ENCODE data around the gene METTL9.
A peak's percentile ranks its signal among the peaks of the same experiment; 100 is the strongest.

The METTL9 gene

DNA sequence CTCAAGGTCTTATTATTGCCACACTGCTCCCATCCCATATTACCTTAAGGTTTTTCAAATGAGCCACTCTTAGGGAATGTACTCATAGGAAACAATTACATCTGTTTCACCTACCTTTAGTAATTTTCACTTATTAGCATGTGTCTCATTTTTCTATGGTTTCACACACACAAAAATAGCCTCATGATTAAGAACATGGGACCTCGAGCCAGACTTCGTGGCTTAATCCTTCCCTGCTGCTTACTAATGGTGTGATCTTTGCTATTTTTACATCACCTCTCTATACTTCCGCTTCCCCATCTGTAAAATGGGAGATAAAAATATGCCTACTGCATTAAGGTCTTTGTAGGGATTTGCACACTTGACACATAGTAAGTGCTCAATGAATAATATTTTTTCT, 102.9 kb downstream of the METTL9 start:
- TF ChIP-seq, protein P1, sequence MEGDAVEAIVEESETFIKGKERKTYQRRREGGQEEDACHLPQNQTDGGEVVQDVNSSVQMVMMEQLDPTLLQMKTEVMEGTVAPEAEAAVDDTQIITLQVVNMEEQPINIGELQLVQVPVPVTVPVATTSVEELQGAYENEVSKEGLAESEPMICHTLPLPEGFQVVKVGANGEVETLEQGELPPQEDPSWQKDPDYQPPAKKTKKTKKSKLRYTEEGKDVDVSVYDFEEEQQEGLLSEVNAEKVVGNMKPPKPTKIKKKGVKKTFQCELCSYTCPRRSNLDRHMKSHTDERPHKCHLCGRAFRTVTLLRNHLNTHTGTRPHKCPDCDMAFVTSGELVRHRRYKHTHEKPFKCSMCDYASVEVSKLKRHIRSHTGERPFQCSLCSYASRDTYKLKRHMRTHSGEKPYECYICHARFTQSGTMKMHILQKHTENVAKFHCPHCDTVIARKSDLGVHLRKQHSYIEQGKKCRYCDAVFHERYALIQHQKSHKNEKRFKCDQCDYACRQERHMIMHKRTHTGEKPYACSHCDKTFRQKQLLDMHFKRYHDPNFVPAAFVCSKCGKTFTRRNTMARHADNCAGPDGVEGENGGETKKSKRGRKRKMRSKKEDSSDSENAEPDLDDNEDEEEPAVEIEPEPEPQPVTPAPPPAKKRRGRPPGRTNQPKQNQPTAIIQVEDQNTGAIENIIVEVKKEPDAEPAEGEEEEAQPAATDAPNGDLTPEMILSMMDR (IDR thresholded peaks at IDR 0.05; ENCODE audit: low read depth, low read length): no peak
- no peak for TF ChIP-seq EZH2phosphoT487 (IDR thresholded peaks at IDR 0.05; ENCODE audit: low read depth)

DNA sequence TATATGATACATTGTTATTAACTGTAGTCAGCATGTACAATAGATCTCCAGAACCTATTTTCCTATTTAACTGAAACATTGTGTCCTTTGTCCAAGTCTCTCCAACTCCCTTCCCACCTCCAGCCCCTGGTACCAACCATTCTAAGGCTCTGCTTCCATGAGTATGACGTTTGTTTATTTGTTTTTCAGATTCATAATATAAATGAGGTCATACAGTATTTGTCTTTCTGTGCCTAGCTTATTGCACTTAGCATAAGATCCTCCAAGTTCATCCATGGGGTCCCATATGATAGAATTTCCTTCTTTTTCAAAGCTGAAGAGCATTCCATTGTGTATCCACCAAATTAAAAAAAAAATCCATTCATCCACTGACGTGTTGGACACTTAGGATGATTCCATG, 103.8 kb downstream of the METTL9 start:
- H3K9ac ChIP-seq (ENCODE audit: low read length): no peak overlapping the region
- H3K4me2 ChIP-seq (ENCODE audit: low read length): peak overlapping the region; percentile 60
- no peak overlapping the region for H3K27ac ChIP-seq (ENCODE audit: low read length)
- no peaks in the 10 kb centered on the region for H3K79me2 ChIP-seq (ENCODE audit: low read length)
- H3K36me3 ChIP-seq (replicated peaks; ENCODE audit: low read depth, low read length): no peaks in the 10 kb centered on the region
- peaks cover 20% of the 10 kb centered on the region for H3K27me3 ChIP-seq (ENCODE audit: low read depth, low read length)
- H3K9me3 ChIP-seq (ENCODE audit: insufficient read depth, low read length): no peaks in the 10 kb centered on the region
- peaks cover 18% of the 10 kb centered on the region for H3K4me1 ChIP-seq (ENCODE audit: low read length)
- H4K20me1 ChIP-seq (ENCODE audit: insufficient read depth, low read length): no peaks in the 10 kb centered on the region
- H3K4me3 ChIP-seq (ENCODE audit: low read length): peak overlapping the region; percentile 3; the same call in 1 of the 2 replicates
- no peak for TF ChIP-seq EZH2phosphoT487 (IDR thresholded peaks at IDR 0.05; ENCODE audit: low read depth)
- TF ChIP-seq, protein P1 (IDR thresholded peaks at IDR 0.05; ENCODE audit: low read depth, low read length): no peak
- no peak overlapping the region for H2AFZ ChIP-seq (ENCODE audit: low read depth, low read length)

More for the DNA sequence above, 102.9 kb downstream of the METTL9 start:
- Histone ChIP-seq H4K20me1 (ENCODE audit: insufficient read depth, low read length) (no peaks in the 10 kb centered on the region), H3K4me2 (ENCODE audit: low read length) (no peak overlapping the region), H3K9ac (ENCODE audit: low read length) (no peak overlapping the region), H3K79me2 (ENCODE audit: low read length) (no peaks in the 10 kb centered on the region), H3K4me3 (ENCODE audit: low read length) (no peak overlapping the region), H3K4me1 (ENCODE audit: low read length) (peaks cover 18% of the 10 kb centered on the region), H2AFZ (ENCODE audit: low read depth, low read length) (no peak overlapping the region), H3K36me3 (replicated peaks; ENCODE audit: low read depth, low read length) (no peaks in the 10 kb centered on the region), H3K27ac (ENCODE audit: low read length) (no peak overlapping the region), H3K9me3 (ENCODE audit: insufficient read depth, low read length) (no peaks in the 10 kb centered on the region), H3K27me3 (ENCODE audit: low read depth, low read length) (peaks cover 24% of the 10 kb centered on the region)

DNA sequence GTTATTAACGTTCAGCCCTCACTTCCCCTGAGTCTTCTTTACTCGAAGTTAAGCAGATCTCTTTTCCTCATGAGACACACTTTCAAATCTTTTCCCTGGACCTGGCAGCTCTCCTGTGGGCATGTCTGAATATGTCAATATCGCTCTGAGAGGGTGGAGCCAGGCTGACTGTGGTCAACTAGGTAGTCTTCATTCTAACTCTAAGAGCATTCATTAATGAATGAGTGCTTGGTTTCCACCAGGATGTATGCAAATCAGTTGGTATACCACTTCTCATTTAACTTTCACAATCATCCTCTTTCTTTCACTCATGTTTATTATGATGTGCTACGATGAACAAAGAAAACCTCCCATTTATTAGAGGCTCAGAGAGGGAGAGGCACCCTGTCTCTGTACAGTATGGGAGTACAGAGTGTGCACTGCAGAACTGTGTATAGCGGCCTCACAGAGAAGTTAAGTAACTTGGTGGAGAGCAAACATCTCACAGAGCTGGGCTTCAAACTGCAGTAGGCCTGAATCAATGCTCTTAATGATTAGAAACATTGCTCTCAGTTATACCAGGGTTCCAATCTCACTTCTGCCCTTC, 104.3 kb downstream of the METTL9 start:
- Histone ChIP-seq H3K4me1 (ENCODE audit: low read length) (peaks cover 22% of the 10 kb centered on the region), H3K4me3 (ENCODE audit: low read length) (peak overlapping the region; percentile 3; the same call in 1 of the 2 replicates), H3K4me2 (ENCODE audit: low read length) (peak overlapping the region; percentile 60), H2AFZ (ENCODE audit: low read depth, low read length) (no peak overlapping the region), H3K27me3 (ENCODE audit: low read depth, low read length) (peaks cover 20% of the 10 kb centered on the region), H4K20me1 (ENCODE audit: insufficient read depth, low read length) (no peaks in the 10 kb centered on the region), H3K79me2 (ENCODE audit: low read length) (no peaks in the 10 kb centered on the region), H3K9ac (ENCODE audit: low read length) (no peak overlapping the region), H3K27ac (ENCODE audit: low read length) (no peak overlapping the region), H3K36me3 (replicated peaks; ENCODE audit: low read depth, low read length) (no peaks in the 10 kb centered on the region), H3K9me3 (ENCODE audit: insufficient read depth, low read length) (no peaks in the 10 kb centered on the region)
- TF ChIP-seq, protein P1 (IDR thresholded peaks at IDR 0.05; ENCODE audit: low read depth, low read length): no peak
- TF ChIP-seq EZH2phosphoT487 (IDR thresholded peaks at IDR 0.05; ENCODE audit: low read depth): no peak

DNA sequence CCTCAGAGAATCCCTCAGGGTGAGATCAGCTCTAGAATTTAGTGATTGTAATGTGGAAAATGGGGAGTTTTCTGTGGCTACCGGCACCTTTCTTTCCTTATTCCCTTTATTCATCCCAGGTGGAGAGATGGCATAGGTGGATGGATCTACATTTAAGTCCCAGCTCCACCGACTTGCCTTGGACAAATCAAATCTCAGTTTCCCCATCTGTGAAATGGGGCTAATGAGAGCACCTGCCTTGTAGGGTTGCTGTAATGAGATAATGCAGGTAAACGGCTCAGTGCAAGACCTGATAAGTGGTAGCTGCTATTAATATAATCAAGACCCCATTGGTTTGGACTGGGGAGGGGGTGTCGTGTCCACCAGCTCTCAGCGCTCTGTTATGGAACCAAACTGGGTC, 104.9 kb downstream of the METTL9 start:
- Histone ChIP-seq H3K4me1 (ENCODE audit: low read length) (peaks cover 25% of the 10 kb centered on the region), H3K4me3 (ENCODE audit: low read length) (no peak overlapping the region), H2AFZ (ENCODE audit: low read depth, low read length) (no peak overlapping the region), H3K27ac (ENCODE audit: low read length) (no peak overlapping the region), H3K79me2 (ENCODE audit: low read length) (no peaks in the 10 kb centered on the region), H4K20me1 (ENCODE audit: insufficient read depth, low read length) (no peaks in the 10 kb centered on the region), H3K36me3 (replicated peaks; ENCODE audit: low read depth, low read length) (no peaks in the 10 kb centered on the region), H3K4me2 (ENCODE audit: low read length) (peak overlapping the region; percentile 60; the same call in 1 of the 2 replicates), H3K9ac (ENCODE audit: low read length) (no peak overlapping the region), H3K27me3 (ENCODE audit: low read depth, low read length) (peaks cover 20% of the 10 kb centered on the region), H3K9me3 (ENCODE audit: insufficient read depth, low read length) (no peaks in the 10 kb centered on the region)
- TF ChIP-seq, protein P1 (IDR thresholded peaks at IDR 0.05; ENCODE audit: low read depth, low read length): no peak
- TF ChIP-seq EZH2phosphoT487 (IDR thresholded peaks at IDR 0.05; ENCODE audit: low read depth): no peak
